Measurements from ENCODE around the gene STXBP1. TPM values are rescaled to one million over a fixed set of nuclear protein-coding genes. Genes with fewer than 3 reads are reported as not detected.
A peak's percentile ranks its signal among the peaks of the same experiment; 100 is the strongest.

The STXBP1 gene
- total RNA-seq, 1 experiment from 2014 or later = 40.6 TPM

DNA sequence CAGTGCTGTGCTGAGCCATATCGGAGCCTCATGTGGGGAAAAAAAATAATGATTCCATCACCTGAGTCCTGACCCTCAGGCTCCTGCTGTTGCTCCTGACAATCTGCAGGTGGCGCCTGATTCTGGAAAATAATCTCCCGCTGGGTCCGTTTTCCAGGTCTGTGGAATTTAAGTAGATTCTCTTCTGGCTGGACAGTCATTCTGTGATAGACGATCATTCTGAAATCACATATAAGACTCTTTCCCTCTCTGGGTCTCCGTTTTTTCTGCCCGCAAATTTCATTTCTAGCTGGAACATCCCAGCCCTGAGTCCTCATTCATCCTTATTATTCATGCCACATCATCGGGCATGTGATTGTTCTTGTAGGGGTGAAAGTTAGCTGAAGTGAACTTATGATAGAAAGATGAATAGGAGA lies 22.1 kb upstream of the STXBP1 start:
- H3K27me3 ChIP-seq (ENCODE audit: insufficient read depth, low read length) = no peaks in the 10 kb centered on the region
- no peaks in the 10 kb centered on the region for H3K9me2 ChIP-seq (ENCODE audit: insufficient read depth)
- no peaks in the 10 kb centered on the region for H4K20me1 ChIP-seq (ENCODE audit: insufficient read depth)
- no peak overlapping the region for H3K4me3 ChIP-seq (replicated peaks in 1 of 2; ENCODE audit: low read depth in 1 of 2, low read length in 2 of 2)
- ChIA-PET POLR2A (interaction anchor here (1.2 to 1.3 kb wide), 2 partner anchors 17 to 132 kb away, joined by 7 read pairs; no protein-coding TSS in a partner anchor), CTCF (interaction anchor here (0.7 to 3.5 kb wide), 5 partner anchors 86 to 331 kb away, joined by 3 to 46 read pairs (median 6); partner anchors contain the start of gene TOR2A), RAD21 (ENCODE audit: low non-redundant PET in 1 of 2, low total read pairs in 2 of 2, uncharacterized antibody in 2 of 2, unreplicated experiment in 2 of 2) (interaction anchor here (0.8 to 2.4 kb wide), 3 partner anchors 145 to 331 kb away, joined by 3 to 10 read pairs (median 4); partner anchors contain the start of gene TOR2A (in 2 of the 2))
- no peak overlapping the region for H3K9ac ChIP-seq (ENCODE audit: low read length)
- H3K4me2 ChIP-seq (ENCODE audit: low read length) = peak overlapping the region; percentile 16; the same call in 1 of the 2 replicates
- H2AFZ ChIP-seq (ENCODE audit: low read depth, low read length, poor library complexity, severe bottlenecking) = no peak overlapping the region
- ATAC-seq (peak; percentile 83), DNase-seq (ENCODE audit: low read depth, low spot score) (no peak)
- TF ChIP-seq CTCF (IDR thresholded peaks at IDR 0.05 in 2 of 3, conservative IDR thresholded peaks at IDR 0.05 in 1 of 3; ENCODE audit: borderline replicate concordance in 1 of 3, insufficient read depth in 1 of 3, low read depth in 2 of 3, low read length in 2 of 3) = peak; percentile 86 to 95 (median 89)
- TF ChIP-seq, protein P1, sequence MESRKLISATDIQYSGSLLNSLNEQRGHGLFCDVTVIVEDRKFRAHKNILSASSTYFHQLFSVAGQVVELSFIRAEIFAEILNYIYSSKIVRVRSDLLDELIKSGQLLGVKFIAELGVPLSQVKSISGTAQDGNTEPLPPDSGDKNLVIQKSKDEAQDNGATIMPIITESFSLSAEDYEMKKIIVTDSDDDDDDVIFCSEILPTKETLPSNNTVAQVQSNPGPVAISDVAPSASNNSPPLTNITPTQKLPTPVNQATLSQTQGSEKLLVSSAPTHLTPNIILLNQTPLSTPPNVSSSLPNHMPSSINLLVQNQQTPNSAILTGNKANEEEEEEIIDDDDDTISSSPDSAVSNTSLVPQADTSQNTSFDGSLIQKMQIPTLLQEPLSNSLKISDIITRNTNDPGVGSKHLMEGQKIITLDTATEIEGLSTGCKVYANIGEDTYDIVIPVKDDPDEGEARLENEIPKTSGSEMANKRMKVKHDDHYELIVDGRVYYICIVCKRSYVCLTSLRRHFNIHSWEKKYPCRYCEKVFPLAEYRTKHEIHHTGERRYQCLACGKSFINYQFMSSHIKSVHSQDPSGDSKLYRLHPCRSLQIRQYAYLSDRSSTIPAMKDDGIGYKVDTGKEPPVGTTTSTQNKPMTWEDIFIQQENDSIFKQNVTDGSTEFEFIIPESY (IDR thresholded peaks at IDR 0.05; ENCODE audit: extremely low read depth, insufficient replicate concordance, low read length) = no peak
- TF ChIP-seq REST (IDR thresholded peaks at IDR 0.05; ENCODE audit: low read depth) = no peak
- peak; percentile 17 for TF ChIP-seq YY1 (IDR thresholded peaks at IDR 0.05; ENCODE audit: extremely low read depth, insufficient replicate concordance, low read depth, low read length)
- TF ChIP-seq ZNF274 (IDR thresholded peaks at IDR 0.05; ENCODE audit: low read depth, low read length) = no peak
- peak; percentile 97 for TF ChIP-seq RAD21 (IDR thresholded peaks at IDR 0.05; ENCODE audit: low read depth)
- no peak for TF ChIP-seq SIN3A (IDR thresholded peaks at IDR 0.05; ENCODE audit: low read depth)
- TF ChIP-seq SP1 (IDR thresholded peaks at IDR 0.05; ENCODE audit: low read depth) = no peak
- TF ChIP-seq EGR1 (IDR thresholded peaks at IDR 0.05; ENCODE audit: low read depth) = no peak
- no peak for TF ChIP-seq ATF3 (IDR thresholded peaks at IDR 0.05)
- TF ChIP-seq TCF7L2 (IDR thresholded peaks at IDR 0.05; ENCODE audit: borderline replicate concordance, extremely low read depth, insufficient read depth, insufficient read length) = no peak
- no peak for TF ChIP-seq EZH2phosphoT487 (IDR thresholded peaks at IDR 0.05; ENCODE audit: borderline replicate concordance)
- no peak for TF ChIP-seq MAX (IDR thresholded peaks at IDR 0.05)
- TF ChIP-seq EZH2 (IDR thresholded peaks at IDR 0.05) = no peak
- no peak for TF ChIP-seq POLR2A (IDR thresholded peaks at IDR 0.05; ENCODE audit: borderline replicate concordance, extremely low read depth, insufficient read depth, insufficient read length)
- no peak for TF ChIP-seq CBX3 (IDR thresholded peaks at IDR 0.05; ENCODE audit: low read depth)
- H3K4me1 ChIP-seq (ENCODE audit: control insufficient read depth in 1 of 2, insufficient read depth in 2 of 2, low read length in 2 of 2) = peaks cover 5 to 18% of the 10 kb centered on the region in 2 experiments; a peak in 3 of 4 replicates
- H3K36me3 ChIP-seq (ENCODE audit: control insufficient read depth in 1 of 2, insufficient read depth in 2 of 2, low read length in 2 of 2) = no peaks in the 10 kb centered on the region
- no peaks in the 10 kb centered on the region for H3K9me3 ChIP-seq (ENCODE audit: control insufficient read depth in 1 of 2, insufficient read depth in 1 of 2, low read depth in 1 of 2, low read length in 2 of 2)
- H3K27ac ChIP-seq (ENCODE audit: low read depth, low read length) = no peak overlapping the region
- no peaks in the 10 kb centered on the region for H3K79me2 ChIP-seq (ENCODE audit: insufficient read depth, low read length)
- intact Hi-C loops (cut with micrococcal nuclease) = loop anchor here (1.0 to 5.0 kb wide), 4 partner anchors 138 to 331 kb away; partner anchors contain the start of genes LRSAM1 and RPL12
- no TSS peak for BruUV-seq (replicated peaks)
